GM12892 (cell line): Measurements from ENCODE around the gene AFF3.
"Not testable (repeated sequence)": the region's sequence is repeated elsewhere in the genome, so short reads cannot be mapped to it uniquely, and the experiment has no call there.

Source experiments
- POLR2A ChIP-seq: IDR thresholded peaks from 2 replicates; pipeline ENCODE4 v1.6.1; 2011; ENCODE audit warnings: low read depth, low read length, control low read depth
- POLR2AphosphoS5 ChIP-seq: IDR thresholded peaks from 2 replicates; pipeline ENCODE4 v1.6.1; 2011; ENCODE audit warnings: low read depth, low read length, control low read depth
- TAF1 ChIP-seq: IDR thresholded peaks from 2 replicates; pipeline ENCODE4 v1.6.1; 2011; ENCODE audit warnings: low read depth, mild to moderate bottlenecking, control low read depth, low read length, borderline replicate concordance

DNA sequence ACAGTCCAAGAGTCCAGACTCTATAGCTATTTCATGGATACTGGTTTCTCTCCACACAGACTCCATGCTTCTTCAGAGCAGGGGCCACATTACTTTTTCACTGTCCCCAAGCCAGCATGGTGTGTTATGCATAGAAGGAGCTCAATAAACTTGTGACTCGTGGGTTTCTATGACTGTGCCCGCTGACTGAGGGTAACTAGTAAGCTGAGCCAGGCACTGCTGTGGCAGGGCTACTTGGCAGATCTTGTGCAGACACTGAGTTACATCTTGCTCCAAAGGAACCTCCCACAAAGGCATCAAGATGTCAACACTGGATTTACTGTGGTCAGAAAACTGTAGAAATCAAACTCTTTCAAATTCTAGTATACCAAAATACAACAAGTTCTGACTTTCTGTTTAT, 56.6 kb downstream of the AFF3 start:
- not testable (repeated sequence) for TF ChIP-seq POLR2A, TAF1, POLR2AphosphoS5
